Thoracic aorta (tissue), 2 donors: Measurements from ENCODE around the gene COX7A2L. TPM values are rescaled to one million over a fixed set of nuclear protein-coding genes. Genes with fewer than 3 reads are reported as not detected.
A peak's percentile ranks its signal among the peaks of the same experiment; 100 is the strongest.

ENCODE experiments used
- ATAC-seq: fragments of 150-250 bp; one replicate; pipeline ENCODE4 v1.8.0; 2017; ENCODE audit warnings: low read depth; ENCODE audit not compliant: insufficient number of reproducible peaks, low FRiP score
- DNase-seq: peaks from one replicate; pipeline ENCODE4 v3.0.0-alpha.2; 2020; ENCODE audit warnings: low spot score
- H3K27ac ChIP-seq, 2 donors: fragments of 200-600 bp; sonication (generic); 1 replicate in 1 of 2; 2 replicates in 1 of 2; pipeline ENCODE4 v1.5.1; 2016; ENCODE audit warnings: mild to moderate bottlenecking in 2 of 2, moderate library complexity in 2 of 2
- H3K27me3 ChIP-seq: fragments of 200-600 bp; sonication (generic); replicated peaks from 2 replicates; pipeline ENCODE4 v1.6.0; 2016; ENCODE audit warnings: mild to moderate bottlenecking; ENCODE audit not compliant: insufficient read depth
- H3K36me3 ChIP-seq: fragments of 200-600 bp; sonication (generic); one replicate; pipeline ENCODE4 v1.5.1; 2016
- H3K4me1 ChIP-seq, 2 donors: fragments of 200-600 bp; sonication (generic); 1 replicate in 1 of 2; 2 replicates in 1 of 2; pipeline versions ENCODE4 v1.5.1 to v1.6.0; 2016; ENCODE audit warnings: low read depth in 2 of 2, mild to moderate bottlenecking in 1 of 2; ENCODE audit not compliant: control insufficient read depth in 1 of 2
- H3K4me3 ChIP-seq: fragments of 200-600 bp; sonication (generic); 2 replicates; pipeline ENCODE4 v1.5.1; 2016; ENCODE audit warnings: mild to moderate bottlenecking
- H3K9me3 ChIP-seq: fragments of 200-600 bp; sonication (generic); 2 replicates; pipeline ENCODE4 v1.5.1; 2016
- CTCF ChIP-seq: fragments of 200-600 bp; sonication (generic); IDR thresholded peaks from one replicate; pipeline ENCODE4 v1.5.1; 2019; ENCODE audit warnings: antibody characterized with exemption
- total RNA-seq, 2 donors: library from RNA; depleted of rRNA; stranded (reverse); fragments of >200 nt; gene quantifications; one replicate each; pipeline versions ENCODE4 v1.1.0 to v1.2.3, GENCODE V29; 2016

The COX7A2L gene
- total RNA-seq, 2 donors from 2014 or later = 107 to 114 TPM

GRCh38 chr2:42333579-42333978, 27.4 kb downstream of the COX7A2L start:
- no peaks in the 10 kb centered on the region for H3K27me3 ChIP-seq
- no peaks in the 10 kb centered on the region for H3K9me3 ChIP-seq
- DNase-seq (no peak), ATAC-seq (no peak)
- peaks cover 12 to 16% of the 10 kb centered on the region in 2 donors for H3K4me1 ChIP-seq
- peaks cover 25% of the 10 kb centered on the region for H3K36me3 ChIP-seq
- H3K4me3 ChIP-seq = no peak overlapping the region
- H3K27ac ChIP-seq = no peak overlapping the region
- no peak for TF ChIP-seq CTCF

- TF ChIP-seq CTCF = no peak
- Histone ChIP-seq H3K4me1 (peaks cover 12 to 16% of the 10 kb centered on the region in 2 donors), H3K9me3 (no peaks in the 10 kb centered on the region), H3K27ac (no peak overlapping the region), H3K27me3 (no peaks in the 10 kb centered on the region), H3K36me3 (peaks cover 19% of the 10 kb centered on the region), H3K4me3 (no peak overlapping the region)
- ATAC-seq = no peak
- no peak for DNase-seq
Observed at GRCh38 chr2:42332575-42332974, 28.4 kb downstream of the COX7A2L start.

GRCh38 chr2:42331569-42332284, 29.3 kb downstream of the COX7A2L start:
- no peaks in the 10 kb centered on the region for H3K27me3 ChIP-seq
- no peak for TF ChIP-seq CTCF
- peaks cover 18% of the 10 kb centered on the region for H3K36me3 ChIP-seq
- H3K27ac ChIP-seq = no peak overlapping the region
- no peak overlapping the region for H3K4me3 ChIP-seq
- DNase-seq (no peak), ATAC-seq (no peak)
- H3K9me3 ChIP-seq = no peaks in the 10 kb centered on the region
- H3K4me1 ChIP-seq = peaks cover 12 to 16% of the 10 kb centered on the region in 2 donors

- DNase-seq = no peak
- no peak for TF ChIP-seq CTCF
- H3K9me3 ChIP-seq = no peaks in the 10 kb centered on the region
- H3K27me3 ChIP-seq = no peaks in the 10 kb centered on the region
- H3K27ac ChIP-seq = peak overlapping the region; percentile 33 to 68
- H3K4me1 ChIP-seq = peaks cover 12 to 16% of the 10 kb centered on the region in 2 donors
- no peak for ATAC-seq
- no peak overlapping the region for H3K4me3 ChIP-seq
- H3K36me3 ChIP-seq = peaks cover 21% of the 10 kb centered on the region
Observed at GRCh38 chr2:42329736-42330135, 31.3 kb downstream of the COX7A2L start.

GRCh38 chr2:42328923-42329322, 32.1 kb downstream of the COX7A2L start:
- no peaks in the 10 kb centered on the region for H3K27me3 ChIP-seq
- DNase-seq (no peak), ATAC-seq (no peak)
- no peaks in the 10 kb centered on the region for H3K9me3 ChIP-seq
- no peak overlapping the region for H3K27ac ChIP-seq
- H3K4me3 ChIP-seq = no peak overlapping the region
- no peak for TF ChIP-seq CTCF
- peaks cover 19% of the 10 kb centered on the region for H3K36me3 ChIP-seq
- H3K4me1 ChIP-seq = peaks cover 12 to 16% of the 10 kb centered on the region in 2 donors
